Adrenal gland (tissue), 5 donors: ENCODE data around the gene LRIG1.

Experiments
- CTCF ChIP-seq, 6 experiments: fragments of 450-650 bp in 4 of 6; fragments of 200-600 bp in 2 of 6; sonication (generic) in 1 of 6; IDR thresholded peaks; 1 replicate in 5 of 6; 2 replicates in 1 of 6; pipeline versions ENCODE4 v1.5.1 to v1.8.0; 2016 to 2021; ENCODE audit warnings: antibody characterized with exemption in 6 of 6, mild to moderate bottlenecking in 2 of 6, moderate library complexity in 1 of 6
- POLR2A ChIP-seq, 2 donors: fragments of 450-650 bp; IDR thresholded peaks; one replicate each; pipeline ENCODE4 v1.6.1; 2017; ENCODE audit warnings: antibody characterized with exemption in 2 of 2, mild to moderate bottlenecking in 2 of 2, moderate library complexity in 1 of 2
- donor health status: DM: no; HTN: no; CAD: no.

GRCh38 chr3:66527246-66527645, 26.4 kb upstream of the LRIG1 start:
- no peak for TF ChIP-seq CTCF (IDR thresholded peaks at IDR 0.05)
- TF ChIP-seq POLR2A (IDR thresholded peaks at IDR 0.05): no peak
